GM12878 (cell line): Measurements from ENCODE around the gene USE1. TPM values are rescaled to one million over a fixed set of nuclear protein-coding genes. Genes with fewer than 3 reads are reported as not detected.

Experiments used
- ATAC-seq: fragments of 200-7000 bp; cut with Tn5 transposase; 3 replicates; pipeline ENCODE4 v1.9.1; 2020; ENCODE audit warnings: mild to moderate bottlenecking, moderate library complexity
- BruUV-seq: library from RNA; stranded (reverse); fragments of 400-500 nt; replicated peaks from 2 replicates; lab custom pipeline; 2021; lab: Mats Ljungman, UMichigan
- CTCF ChIA-PET: fragments of 300-600 bp; sonication (Branson Sonifier 250); formaldehyde crosslinking; extraction: SDS; loops from one replicate; lab custom pipeline; 2021; ENCODE audit warnings: inconsistent platforms; lab: Yijun Ruan, JAX
- POLR2A ChIA-PET: fragments of 350-600 bp; formaldehyde crosslinking; extraction: SDS; loops from one replicate; lab custom pipeline; 2021; ENCODE audit warnings: inconsistent platforms; lab: Charles Lee
- RAD21 ChIA-PET: fragments of 300-600 bp; sonication (Branson Sonifier 250); formaldehyde crosslinking; loops from one replicate; lab custom pipeline; 2023; ENCODE audit warnings: antibody characterized with exemption; ENCODE audit not compliant: unreplicated experiment; lab: Charles Lee
- SMC1A ChIA-PET: fragments of 300-600 bp; sonication (Branson Sonifier 250); formaldehyde crosslinking; loops from one replicate; lab custom pipeline; 2023; ENCODE audit not compliant: unreplicated experiment, uncharacterized antibody; lab: Charles Lee
- DNase-seq: peaks from one replicate; pipeline ENCODE4 v3.0.0-alpha.2; 2011; ENCODE audit warnings: low read depth, low spot score
- FAIRE-seq: peaks from 3 replicates; lab custom pipeline; 2011; peaks lifted over from hg19 to GRCh38; lab: Jason Lieb, UNC
- H2AFZ ChIP-seq: 2 replicates; pipeline ENCODE4 v1.6.0; 2011; ENCODE audit warnings: low read depth, low read length, control low read depth; ENCODE audit not compliant: control insufficient read depth
- H3K27ac ChIP-seq: 2 replicates; pipeline ENCODE4 v1.5.1; 2011; ENCODE audit warnings: control low read depth; ENCODE audit not compliant: control insufficient read depth, insufficient read depth
- H3K27me3 ChIP-seq, 2 experiments: replicated peaks in 1 of 2; 2 replicates each; pipeline versions ENCODE4 v1.6.0 to v1.6.1; 2011; ENCODE audit warnings: low read length in 1 of 2; ENCODE audit not compliant: control insufficient read depth in 2 of 2, insufficient read depth in 2 of 2
- H3K36me3 ChIP-seq, 2 experiments: 2 replicates each; pipeline ENCODE4 v1.5.1; 2011; ENCODE audit warnings: low read length in 1 of 2; ENCODE audit not compliant: control insufficient read depth in 2 of 2, insufficient read depth in 2 of 2
- H3K4me1 ChIP-seq: 2 replicates; pipeline ENCODE4 v1.6.1; 2011; ENCODE audit warnings: mild to moderate bottlenecking, low read length, moderate library complexity, mixed read lengths; ENCODE audit not compliant: control insufficient read depth, insufficient read depth
- H3K4me2 ChIP-seq: 2 replicates; pipeline ENCODE4 v1.6.0; 2011; ENCODE audit warnings: control low read depth; ENCODE audit not compliant: control insufficient read depth, insufficient read depth
- H3K4me3 ChIP-seq: fragments of 200-600 bp; sonication (generic); 2 replicates; pipeline ENCODE4 v1.5.1; 2016
- H3K79me2 ChIP-seq: 2 replicates; pipeline ENCODE4 v1.6.0; 2011; ENCODE audit warnings: low read length; ENCODE audit not compliant: control insufficient read depth, insufficient read depth
- H3K9ac ChIP-seq: 2 replicates; pipeline ENCODE4 v1.8.0; 2011; ENCODE audit warnings: low read length, control low read depth, mixed read lengths; ENCODE audit not compliant: control insufficient read depth, insufficient read depth
- H3K9me3 ChIP-seq: replicated peaks from 3 replicates; pipeline ENCODE4 v1.5.1; 2011; ENCODE audit warnings: mild to moderate bottlenecking, low read length; ENCODE audit not compliant: control insufficient read depth, insufficient read depth
- H4K20me1 ChIP-seq: 2 replicates; pipeline ENCODE4 v1.6.0; 2011; ENCODE audit not compliant: control insufficient read depth, insufficient read depth
- CHD2 ChIP-seq: IDR thresholded peaks from 2 replicates; pipeline ENCODE4 v1.6.1; 2011; ENCODE audit warnings: low read depth, low read length, improper control_type of control experiment, borderline replicate concordance
- EED ChIP-seq: sonication (generic); IDR thresholded peaks from 2 replicates; pipeline ENCODE4 v1.6.1; 2016; ENCODE audit warnings: antibody characterized with exemption, low read depth
- FOXM1 ChIP-seq: IDR thresholded peaks from 2 replicates; pipeline ENCODE4 v1.6.1; 2012; ENCODE audit warnings: low read depth, mild to moderate bottlenecking, inconsistent platforms, low read length, moderate library complexity
- JUND ChIP-seq: IDR thresholded peaks from 2 replicates; pipeline ENCODE4 v1.6.1; 2012; ENCODE audit warnings: low read depth, mild to moderate bottlenecking, low read length, improper control_type of control experiment, moderate library complexity
- MYC ChIP-seq: IDR thresholded peaks from 2 replicates; pipeline ENCODE4 v1.6.1; 2011; ENCODE audit warnings: mild to moderate bottlenecking, low read length, moderate library complexity, inconsistent platforms; ENCODE audit not compliant: insufficient read depth, insufficient replicate concordance, insufficient read length, severe bottlenecking
- SMARCA5 ChIP-seq: fragments of 450-650 bp; IDR thresholded peaks from 2 replicates; pipeline ENCODE4 v1.6.1; 2017; ENCODE audit warnings: mild to moderate bottlenecking
- SP1 ChIP-seq: IDR thresholded peaks from one replicate; pipeline ENCODE4 v1.6.1; 2011; ENCODE audit warnings: low read depth, low read length
- STAT3 ChIP-seq: IDR thresholded peaks from 2 replicates; pipeline ENCODE4 v1.6.1; 2011; ENCODE audit warnings: low read depth, low read length, improper control_type of control experiment
- SUPT20H ChIP-seq: IDR thresholded peaks from 2 replicates; pipeline ENCODE4 v1.6.1; 2011; ENCODE audit warnings: low read depth, mild to moderate bottlenecking, low read length, moderate library complexity, borderline replicate concordance; ENCODE audit not compliant: control insufficient read depth
- WGBS: methylation state at CpG from one replicate; pipeline ENCODE4 v1.1.6; 2016; ENCODE audit warnings: low lambda C conversion rate; ENCODE audit not compliant: insufficient replicate concordance, insufficient coverage; ENCODE audit errors: missing lambda C conversion rate; 5-methylcytosine and 5-hydroxymethylcytosine counted together
- in situ Hi-C: fragments of 300-500 bp; cut with MboI; formaldehyde crosslinking; loops from 9 replicates; pipeline ENCODE4 v1.14.3; 2018; ENCODE audit warnings: mixed read lengths
- intact Hi-C: fragments of 100-400 bp; cut with micrococcal nuclease; formaldehyde crosslinking; loops from one replicate; pipeline ENCODE4 v1.14.2; 2022; ENCODE audit not compliant: unreplicated experiment
- polyA plus RNA-seq, 11 experiments: library from polyadenylated mRNA; depleted of rRNA in 4 of 11; unstranded in 6 of 11; stranded (reverse) in 5 of 11; fragments of >200 nt; fragmentation: Nextera tagmentation in 4 of 11; fragmentation: Illumina TruSeq in 1 of 11; extraction: Ambion mirVana in 4 of 11; extraction: Trizol in 1 of 11; gene quantifications; 1 replicate in 1 of 11; 2 replicates in 10 of 11; pipeline versions ENCODE4 v1.2.1 to v1.2.3, GENCODE V29; 2011 to 2016; ENCODE audit warnings: inconsistent platforms in 2 of 11, missing spikeins in 2 of 11, low read depth in 1 of 11
- total RNA-seq, 4 experiments: library from RNA; depleted of rRNA in 3 of 4; stranded (reverse); fragments of >200 nt in 3 of 4; fragmentation: Illumina TruSeq in 1 of 4; extraction: Trizol in 1 of 4; gene quantifications; 2 replicates each; pipeline versions ENCODE4 v1.2.1 to v1.2.3, GENCODE V29; 2013 to 2021
- TF ChIP-seq, protein P1 (sequence below): fragments of 450-650 bp; IDR thresholded peaks from 2 replicates; pipeline ENCODE4 v1.6.1; 2018; ENCODE audit warnings: borderline replicate concordance, mild to moderate bottlenecking; ENCODE audit not compliant: partially characterized antibody
- TF ChIP-seq, protein P2 (sequence below): fragments of 450-650 bp; IDR thresholded peaks from 2 replicates; pipeline ENCODE4 v1.6.1; 2018; ENCODE audit warnings: mild to moderate bottlenecking, low read depth, moderate library complexity; ENCODE audit not compliant: partially characterized antibody

Gene USE1
- total and polyA plus RNA-seq, 10 of the 15 experiments (the other 5 are each of a cell fraction or from before 2014, with no cell fraction given), result 9.7 to 24.0 (median 16.1) TPM

DNA sequence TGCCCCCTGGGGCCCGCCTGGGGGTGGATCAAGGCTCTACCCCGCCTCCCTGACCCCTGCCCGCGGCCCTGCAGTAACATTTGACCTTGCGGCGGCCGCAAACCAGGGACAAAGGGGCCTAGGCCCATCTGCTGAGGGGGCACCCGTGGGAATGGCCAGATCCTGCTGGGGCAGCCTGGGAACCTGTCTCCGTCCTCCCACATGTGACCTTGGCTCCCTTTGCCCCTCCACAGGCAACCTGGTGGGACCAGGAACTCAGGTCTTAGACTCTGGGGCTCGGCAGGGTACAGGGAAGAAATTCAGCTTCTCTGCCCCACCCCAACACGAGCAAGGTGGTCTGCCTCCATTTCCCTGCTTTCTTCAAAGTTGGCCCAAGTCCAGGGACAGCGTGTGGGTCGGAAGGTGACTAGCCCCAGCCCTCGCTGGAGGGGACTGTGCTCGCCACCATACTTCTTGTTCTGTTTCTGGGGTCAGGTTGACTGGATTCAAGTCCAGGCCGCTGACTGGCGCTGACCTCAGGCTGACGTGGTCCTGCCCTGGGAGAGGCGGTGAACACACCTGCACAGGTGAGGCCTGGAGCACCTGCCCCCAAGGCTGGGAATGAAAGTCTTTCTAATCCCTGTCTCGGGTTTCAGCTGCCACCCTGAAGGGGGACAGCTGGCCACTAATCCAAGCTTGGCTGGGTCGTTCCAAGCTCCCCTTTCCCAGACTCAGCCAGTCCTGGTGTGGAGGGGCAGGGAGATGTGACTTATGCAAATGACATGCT is 33.0 kb downstream of the USE1 start (continued):
- TF ChIP-seq, protein P1, sequence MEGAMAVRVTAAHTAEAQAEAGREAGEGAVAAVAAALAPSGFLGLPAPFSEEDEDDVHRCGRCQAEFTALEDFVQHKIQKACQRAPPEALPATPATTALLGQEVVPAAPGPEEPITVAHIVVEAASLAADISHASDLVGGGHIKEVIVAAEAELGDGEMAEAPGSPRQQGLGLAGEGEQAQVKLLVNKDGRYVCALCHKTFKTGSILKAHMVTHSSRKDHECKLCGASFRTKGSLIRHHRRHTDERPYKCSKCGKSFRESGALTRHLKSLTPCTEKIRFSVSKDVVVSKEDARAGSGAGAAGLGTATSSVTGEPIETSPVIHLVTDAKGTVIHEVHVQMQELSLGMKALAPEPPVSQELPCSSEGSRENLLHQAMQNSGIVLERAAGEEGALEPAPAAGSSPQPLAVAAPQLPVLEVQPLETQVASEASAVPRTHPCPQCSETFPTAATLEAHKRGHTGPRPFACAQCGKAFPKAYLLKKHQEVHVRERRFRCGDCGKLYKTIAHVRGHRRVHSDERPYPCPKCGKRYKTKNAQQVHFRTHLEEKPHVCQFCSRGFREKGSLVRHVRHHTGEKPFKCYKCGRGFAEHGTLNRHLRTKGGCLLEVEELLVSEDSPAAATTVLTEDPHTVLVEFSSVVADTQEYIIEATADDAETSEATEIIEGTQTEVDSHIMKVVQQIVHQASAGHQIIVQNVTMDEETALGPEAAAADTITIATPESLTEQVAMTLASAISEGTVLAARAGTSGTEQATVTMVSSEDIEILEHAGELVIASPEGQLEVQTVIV, result no peak
- TF ChIP-seq, all 136 proteins: peak for 0

DNA sequence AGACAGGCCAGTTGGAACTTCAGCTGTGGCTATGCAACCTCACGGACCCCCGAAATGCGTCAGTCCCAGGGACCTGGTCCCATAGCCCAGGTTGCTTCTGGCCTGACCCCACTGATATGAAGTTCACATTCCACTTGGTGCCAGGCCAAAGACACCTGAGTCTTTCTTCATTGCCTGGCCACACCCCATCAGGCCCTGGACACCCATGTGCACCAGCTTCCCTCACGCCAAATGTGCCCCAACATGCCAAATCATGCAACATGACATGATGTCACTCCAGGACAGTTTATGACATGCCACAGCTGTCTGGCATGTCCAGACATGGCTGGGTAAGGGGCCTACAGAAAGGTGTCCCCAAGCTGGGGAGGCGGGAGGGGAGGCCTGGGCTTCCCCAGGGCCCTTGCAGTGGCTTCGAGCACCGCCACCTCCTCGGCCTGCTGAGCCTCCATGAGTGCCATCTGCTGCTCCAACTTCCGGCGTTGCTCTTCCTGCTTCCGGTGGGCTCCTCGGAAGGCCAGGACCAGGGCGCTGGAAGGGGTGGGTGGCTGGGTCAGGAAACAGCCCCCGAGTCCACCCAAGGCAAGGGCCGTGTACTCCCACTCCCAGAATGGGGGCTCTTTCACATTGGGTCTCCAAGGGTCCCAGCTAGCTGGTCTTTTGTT is 34.9 kb downstream of the USE1 start:
- ATAC-seq (no peak), FAIRE-seq (no peak), DNase-seq (no peak)
- TF ChIP-seq CHD2, result no peak
- no peak for TF ChIP-seq STAT3
- TF ChIP-seq JUND, result no peak
- TF ChIP-seq MYC, result no peak
- TF ChIP-seq SUPT20H, result no peak
- TF ChIP-seq SP1, result no peak
- no peak for TF ChIP-seq SMARCA5
- TF ChIP-seq EED, result no peak
- TF ChIP-seq, protein P2, sequence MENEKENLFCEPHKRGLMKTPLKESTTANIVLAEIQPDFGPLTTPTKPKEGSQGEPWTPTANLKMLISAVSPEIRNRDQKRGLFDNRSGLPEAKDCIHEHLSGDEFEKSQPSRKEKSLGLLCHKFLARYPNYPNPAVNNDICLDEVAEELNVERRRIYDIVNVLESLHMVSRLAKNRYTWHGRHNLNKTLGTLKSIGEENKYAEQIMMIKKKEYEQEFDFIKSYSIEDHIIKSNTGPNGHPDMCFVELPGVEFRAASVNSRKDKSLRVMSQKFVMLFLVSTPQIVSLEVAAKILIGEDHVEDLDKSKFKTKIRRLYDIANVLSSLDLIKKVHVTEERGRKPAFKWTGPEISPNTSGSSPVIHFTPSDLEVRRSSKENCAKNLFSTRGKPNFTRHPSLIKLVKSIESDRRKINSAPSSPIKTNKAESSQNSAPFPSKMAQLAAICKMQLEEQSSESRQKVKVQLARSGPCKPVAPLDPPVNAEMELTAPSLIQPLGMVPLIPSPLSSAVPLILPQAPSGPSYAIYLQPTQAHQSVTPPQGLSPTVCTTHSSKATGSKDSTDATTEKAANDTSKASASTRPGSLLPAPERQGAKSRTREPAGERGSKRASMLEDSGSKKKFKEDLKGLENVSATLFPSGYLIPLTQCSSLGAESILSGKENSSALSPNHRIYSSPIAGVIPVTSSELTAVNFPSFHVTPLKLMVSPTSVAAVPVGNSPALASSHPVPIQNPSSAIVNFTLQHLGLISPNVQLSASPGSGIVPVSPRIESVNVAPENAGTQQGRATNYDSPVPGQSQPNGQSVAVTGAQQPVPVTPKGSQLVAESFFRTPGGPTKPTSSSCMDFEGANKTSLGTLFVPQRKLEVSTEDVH, result no peak
- TF ChIP-seq FOXM1, result no peak
- H3K27ac ChIP-seq, result no peak overlapping the region
- H3K36me3 ChIP-seq, result no peaks in the 10 kb centered on the region
- peaks cover 9% of the 10 kb centered on the region for H3K4me1 ChIP-seq
- H3K4me2 ChIP-seq, result no peak overlapping the region
- POLR2A ChIA-PET, result no interaction called here
- no peaks in the 10 kb centered on the region for H3K27me3 ChIP-seq
- CTCF ChIA-PET, result interaction anchor here (0.6 to 3.8 kb wide), 4 partner anchors 10 to 133 kb away, joined by 3 to 17 read pairs (median 6); partner anchors contain the start of genes ANKLE1 and USHBP1
- H4K20me1 ChIP-seq, result no peaks in the 10 kb centered on the region
- no TSS peak for BruUV-seq
- WGBS, result 61% methylated on average over 15 of the region's 15 CpGs
- RAD21 ChIA-PET, result no interaction called here
- intact Hi-C loops (no loop called here), in situ Hi-C loops (no loop called here)
- no peaks in the 10 kb centered on the region for H3K9me3 ChIP-seq
- H3K9ac ChIP-seq, result no peak overlapping the region
- no peak overlapping the region for H2AFZ ChIP-seq
- SMC1A ChIA-PET, result interaction anchor here (1.2 kb wide), 1 partner anchor 17 kb away, joined by 3 read pairs; no protein-coding TSS in a partner anchor
- H3K4me3 ChIP-seq, result no peak overlapping the region
- H3K79me2 ChIP-seq, result no peaks in the 10 kb centered on the region; the same call in 1 of the 2 replicates
